H7 (cell line): ENCODE measurements around the gene TRIO. TPM values are rescaled to one million over a fixed set of nuclear protein-coding genes. Genes with fewer than 3 reads are reported as not detected.

Source experiments
- DNase-seq: peaks from one replicate; pipeline ENCODE4 v3.0.0; 2012
- H3K27me3 ChIP-seq: 2 replicates; pipeline ENCODE4 v1.6.0; 2011; ENCODE audit warnings: mild to moderate bottlenecking, low read length; ENCODE audit not compliant: control insufficient read depth, insufficient read depth
- H3K36me3 ChIP-seq: replicated peaks from 2 replicates; pipeline ENCODE4 v1.5.1; 2011; ENCODE audit warnings: low read length; ENCODE audit not compliant: control insufficient read depth, insufficient read depth
- H3K4me3 ChIP-seq: 2 replicates; pipeline ENCODE4 v1.5.1; 2011; ENCODE audit warnings: low read depth, mild to moderate bottlenecking, control low read depth, low read length, moderate library complexity; ENCODE audit not compliant: insufficient read depth
- total RNA-seq: library from RNA; depleted of rRNA; stranded (reverse); fragments of >200 nt; shearing (Covaris generic); gene quantifications from 2 replicates; pipeline ENCODE4 v1.2.3, GENCODE V29; 2014

Gene TRIO
- total RNA-seq, 1 experiment from 2014 or later = 39.7 TPM

DNA sequence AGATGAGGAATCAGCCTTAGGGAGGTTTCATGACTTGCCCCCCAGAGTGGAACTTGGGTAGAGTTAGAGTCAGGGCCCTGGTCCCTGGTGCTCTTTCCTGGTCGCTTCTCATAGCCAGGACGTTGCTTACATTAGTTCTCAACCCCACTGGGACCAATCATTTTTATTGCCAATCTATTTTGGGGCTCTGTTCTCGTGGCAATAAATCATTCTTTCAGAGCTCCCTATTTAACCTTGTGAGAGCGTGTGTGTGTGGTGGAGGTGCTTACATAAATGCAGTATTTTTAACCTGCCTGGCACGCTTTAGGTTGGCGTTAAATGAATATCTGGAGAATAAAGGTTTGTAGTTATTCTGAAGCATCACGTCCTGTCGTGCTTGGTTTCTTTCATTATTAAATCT, 4.1 kb downstream of the TRIO start:
- no peak for DNase-seq

DNA sequence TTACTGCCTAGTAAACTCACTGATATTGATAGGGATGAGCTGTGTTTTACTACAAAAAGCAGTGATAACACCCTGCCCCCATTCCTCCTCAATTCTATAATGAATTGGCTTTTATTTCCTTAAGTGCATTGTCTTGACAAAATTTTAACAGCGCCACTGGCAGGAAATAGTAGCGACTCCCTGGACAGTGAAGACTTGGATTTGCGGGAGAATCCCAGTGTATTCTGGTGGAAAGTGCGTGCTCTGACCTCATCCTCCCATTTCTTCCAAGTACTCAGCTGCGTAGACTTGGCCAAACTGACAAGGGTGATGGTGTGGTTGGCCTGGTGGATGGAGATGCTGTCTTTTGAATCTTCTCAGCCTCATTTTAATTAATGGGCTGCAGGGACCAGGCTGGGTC, 5.3 kb downstream of the TRIO start:
- DNase-seq = no peak
- no peak overlapping the region for H3K4me3 ChIP-seq
- H3K36me3 ChIP-seq = no peaks in the 10 kb centered on the region
- H3K27me3 ChIP-seq = no peaks in the 10 kb centered on the region; the same call in 1 of the 2 replicates

More for the DNA sequence above, 4.1 kb downstream of the TRIO start:
- no peak overlapping the region for H3K4me3 ChIP-seq
- no peaks in the 10 kb centered on the region for H3K36me3 ChIP-seq
- no peaks in the 10 kb centered on the region; the same call in 1 of the 2 replicates for H3K27me3 ChIP-seq

- DNase-seq = peak; percentile 35
- no peaks in the 10 kb centered on the region; the same call in 1 of the 2 replicates for H3K27me3 ChIP-seq
- no peaks in the 10 kb centered on the region for H3K36me3 ChIP-seq
- H3K4me3 ChIP-seq = no peak overlapping the region
Observed at GRCh38 chr5:14148890-14149671, 5.9 kb downstream of the TRIO start.

GRCh38 chr5:14149672-14150274, 6.6 kb downstream of the TRIO start:
- Histone ChIP-seq H3K36me3 (no peaks in the 10 kb centered on the region), H3K27me3 (no peaks in the 10 kb centered on the region), H3K4me3 (no peak overlapping the region)
- DNase-seq = peak; percentile 36

- no peak for DNase-seq
- H3K36me3 ChIP-seq = no peaks in the 10 kb centered on the region
- no peaks in the 10 kb centered on the region for H3K27me3 ChIP-seq
- no peak overlapping the region for H3K4me3 ChIP-seq
Observed at GRCh38 chr5:14151416-14151815, 8.3 kb downstream of the TRIO start.

DNA sequence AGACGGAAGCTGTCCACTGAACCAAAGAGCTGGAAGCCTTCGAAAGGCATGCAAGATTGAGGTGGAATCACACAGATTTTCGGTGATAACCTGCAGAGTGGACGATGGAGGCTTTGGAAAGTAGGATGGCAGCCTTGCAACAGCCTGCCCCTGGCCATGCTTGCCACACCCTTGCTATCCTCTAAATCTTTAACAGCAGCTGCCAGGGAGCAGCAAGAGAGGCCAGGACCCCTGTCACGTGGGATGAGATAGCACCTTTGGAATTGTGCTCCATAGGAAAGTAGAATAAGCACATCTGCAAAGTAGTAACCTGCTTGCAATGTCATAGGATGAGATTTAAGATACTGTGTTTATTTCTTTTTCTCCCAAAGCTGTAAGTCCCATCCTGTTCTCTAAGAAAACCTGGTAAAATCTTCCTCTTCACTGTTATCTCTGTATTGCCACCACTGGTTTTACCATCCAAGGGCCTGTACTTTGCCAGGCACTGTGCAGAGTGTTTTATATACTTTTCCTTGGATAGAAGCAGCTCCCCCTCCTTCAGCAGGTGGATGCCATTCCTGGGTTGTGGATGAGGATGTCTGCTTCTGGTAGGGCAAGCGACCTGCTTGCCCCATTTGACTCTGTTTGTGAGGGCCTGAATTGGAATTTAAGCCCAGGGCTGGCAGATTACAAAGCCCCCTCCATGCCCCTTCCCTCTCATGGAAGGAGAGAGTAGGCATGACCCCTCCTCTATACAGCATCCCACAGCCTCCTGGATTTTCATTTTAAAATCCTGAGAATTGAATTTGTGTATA, 10.1 kb downstream of the TRIO start:
- DNase-seq = no peak
- Histone ChIP-seq H3K4me3 (no peak overlapping the region), H3K27me3 (no peaks in the 10 kb centered on the region), H3K36me3 (no peaks in the 10 kb centered on the region)

DNA sequence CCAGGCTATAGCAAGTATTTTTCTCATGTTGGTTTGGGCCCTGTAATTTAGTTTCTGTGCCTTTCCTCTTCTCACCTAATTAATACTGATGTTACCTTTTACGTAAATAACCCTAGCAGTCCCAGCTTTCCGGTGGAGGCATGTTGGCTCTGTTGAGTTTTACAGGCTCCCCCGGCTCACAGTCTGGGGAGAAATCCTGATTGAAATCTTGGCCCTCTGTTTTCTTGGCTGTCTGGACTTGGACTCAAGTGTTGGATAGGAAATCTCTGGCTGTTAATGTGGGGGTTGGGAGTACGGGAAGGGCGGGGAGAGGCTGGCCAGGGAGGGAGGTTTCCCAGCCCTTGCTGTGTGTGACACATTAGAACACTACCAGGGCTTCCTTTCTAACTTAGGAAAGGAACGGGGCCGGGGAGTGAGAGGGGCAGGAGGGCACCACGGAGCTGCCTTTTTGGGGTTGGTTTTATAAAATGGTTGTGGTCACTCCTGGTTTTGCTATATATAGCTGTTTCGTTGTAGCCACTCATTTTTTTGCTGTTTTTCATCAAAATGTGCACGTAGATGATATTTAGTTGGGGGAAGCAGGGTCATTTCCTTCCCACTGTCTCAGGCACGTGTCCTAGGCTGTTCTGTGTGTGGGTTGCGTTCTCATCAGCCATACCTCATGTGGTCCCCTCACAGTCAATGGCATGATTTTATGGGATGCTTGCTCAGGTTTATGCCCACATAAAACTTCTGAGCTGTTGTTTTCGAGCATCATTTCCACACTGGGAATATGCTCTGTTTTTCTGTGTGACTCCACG, 11.0 kb downstream of the TRIO start:
- Histone ChIP-seq H3K36me3 (no peaks in the 10 kb centered on the region), H3K27me3 (no peaks in the 10 kb centered on the region), H3K4me3 (no peak overlapping the region)
- DNase-seq = peak; percentile 51

DNA sequence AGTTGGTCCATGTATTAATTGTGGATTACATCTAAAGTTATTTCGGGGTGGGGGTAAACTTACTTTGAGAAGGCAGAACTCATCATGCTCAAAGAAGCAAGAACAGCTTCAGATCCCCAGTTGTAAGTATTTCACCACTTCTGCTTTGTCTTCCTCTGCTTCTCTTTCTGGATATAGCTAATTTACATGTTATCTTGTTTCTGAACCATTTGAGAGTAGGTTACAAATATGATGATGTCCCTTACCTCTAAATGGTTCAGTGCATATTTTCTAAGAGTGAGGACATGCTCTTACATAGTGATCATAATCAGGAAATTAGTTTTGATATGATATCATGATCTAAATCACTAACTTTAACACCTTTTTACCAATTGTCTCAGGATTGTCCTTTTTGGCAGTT, 11.9 kb downstream of the TRIO start:
- H3K36me3 ChIP-seq = no peaks in the 10 kb centered on the region
- no peak for DNase-seq
- H3K4me3 ChIP-seq = no peak overlapping the region
- no peaks in the 10 kb centered on the region for H3K27me3 ChIP-seq

DNA sequence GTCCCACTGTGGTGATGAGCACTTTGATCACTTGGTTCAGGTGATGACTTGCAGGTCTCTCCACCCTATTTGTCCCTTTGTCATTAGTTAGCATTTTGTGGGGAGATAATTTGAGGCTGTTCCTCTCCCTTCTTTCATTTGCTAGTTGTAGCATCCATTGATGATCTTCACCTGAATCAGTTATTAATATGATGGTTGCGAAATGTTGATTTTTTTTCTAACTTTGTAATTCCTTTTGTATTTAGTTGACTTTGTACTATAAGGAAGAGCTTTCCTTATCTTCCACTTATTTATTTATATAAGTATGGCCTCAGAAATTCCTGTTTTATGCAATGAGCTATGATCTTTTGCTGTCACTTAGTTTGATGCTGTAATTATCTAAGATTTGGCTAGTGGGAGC, 12.6 kb downstream of the TRIO start:
- no peak for DNase-seq
- no peaks in the 10 kb centered on the region for H3K36me3 ChIP-seq
- H3K4me3 ChIP-seq = no peak overlapping the region
- H3K27me3 ChIP-seq = no peaks in the 10 kb centered on the region

DNA sequence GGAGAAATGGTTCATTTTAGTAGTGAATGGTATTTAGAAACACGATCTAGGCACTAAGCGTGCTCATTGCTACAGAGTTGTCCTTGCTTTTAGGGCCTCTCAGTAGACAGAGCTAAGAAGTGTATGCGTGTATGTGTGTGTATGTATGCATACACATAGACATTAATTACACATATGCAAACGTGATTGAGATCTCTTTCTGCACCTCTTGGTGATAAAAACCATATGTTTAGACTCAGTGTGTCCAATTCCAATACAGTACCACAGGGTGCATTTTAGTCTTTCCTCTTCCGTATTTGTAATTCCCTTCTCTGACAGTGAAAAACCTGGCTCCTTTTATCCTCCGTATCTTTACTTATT, 13.1 kb downstream of the TRIO start:
- no peaks in the 10 kb centered on the region for H3K27me3 ChIP-seq

GRCh38 chr5:14156650-14157492, 13.7 kb downstream of the TRIO start:
- Histone ChIP-seq H3K36me3 (no peaks in the 10 kb centered on the region), H3K4me3 (no peak overlapping the region), H3K27me3 (no peaks in the 10 kb centered on the region)
- no peak for DNase-seq

More for the DNA sequence above, 13.1 kb downstream of the TRIO start:
- no peaks in the 10 kb centered on the region for H3K36me3 ChIP-seq
- DNase-seq = no peak
- H3K4me3 ChIP-seq = no peak overlapping the region

DNA sequence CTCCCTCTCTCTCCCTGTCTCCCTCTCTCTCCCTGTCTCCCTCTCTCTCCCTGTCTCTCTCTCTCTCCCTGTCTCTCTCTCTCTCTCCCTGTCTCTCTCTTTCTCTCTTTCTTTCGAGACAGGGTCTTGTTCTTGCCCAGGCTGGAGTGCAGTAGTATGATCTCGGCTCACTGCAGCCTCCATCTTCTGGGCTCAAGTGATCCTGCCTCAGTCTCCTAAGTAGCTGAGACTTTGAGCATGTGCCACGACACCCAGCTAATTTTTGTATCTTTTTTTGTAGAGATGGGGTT, 14.3 kb downstream of the TRIO start:
- H3K36me3 ChIP-seq = no peaks in the 10 kb centered on the region
- H3K4me3 ChIP-seq = no peak overlapping the region
- no peak for DNase-seq
- no peaks in the 10 kb centered on the region for H3K27me3 ChIP-seq

DNA sequence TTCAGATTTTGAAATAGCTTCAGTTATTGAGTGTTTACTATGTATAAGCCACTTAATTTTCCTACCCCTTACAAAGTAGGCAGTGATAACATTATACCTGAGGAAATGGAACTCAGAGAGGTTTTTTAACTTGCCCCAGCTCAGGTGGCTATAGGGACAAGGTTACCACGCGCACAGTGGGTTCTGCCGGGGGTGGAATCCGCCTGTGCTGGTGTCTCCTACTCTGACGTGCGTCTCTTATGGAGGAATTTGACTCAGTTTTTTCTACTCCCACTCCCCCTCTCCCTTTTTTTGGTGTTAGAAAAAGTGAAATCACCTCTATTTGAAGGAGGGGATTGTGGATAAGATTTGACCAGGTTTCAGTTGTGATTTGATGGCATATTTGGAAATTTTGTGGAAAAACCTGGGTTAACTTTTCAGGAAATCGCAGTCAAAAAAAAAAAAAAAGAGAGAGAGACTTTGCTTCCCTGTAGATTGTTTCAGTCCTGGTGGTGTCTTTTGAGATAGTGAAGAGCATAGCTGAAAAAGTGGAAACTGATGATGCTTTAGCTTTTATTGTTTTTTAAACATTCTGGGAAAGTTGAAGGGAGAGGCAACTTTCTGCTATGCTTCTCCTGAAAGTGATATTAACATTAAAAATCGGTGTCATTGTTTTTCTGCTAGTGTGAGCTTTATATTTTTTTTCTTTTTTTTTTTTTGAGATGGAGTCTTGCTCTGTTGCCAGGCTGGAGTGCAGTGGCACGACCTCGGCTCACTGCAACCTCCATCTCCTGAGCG, 15.9 kb downstream of the TRIO start:
- H3K27me3 ChIP-seq = no peaks in the 10 kb centered on the region
- no peak overlapping the region for H3K4me3 ChIP-seq

More for the DNA sequence above, 15.9 kb downstream of the TRIO start:
- no peak for DNase-seq
- H3K36me3 ChIP-seq = no peaks in the 10 kb centered on the region
